Type B pancreatic cell (in vitro differentiated cells): ENCODE measurements around the gene DMD. TPM values are rescaled to one million over a fixed set of nuclear protein-coding genes. Genes with fewer than 3 reads are reported as not detected.
A peak's percentile ranks its signal among the peaks of the same experiment; 100 is the strongest.

Source experiments
- DNase-seq: peaks from one replicate; pipeline ENCODE4 v3.0.0; 2021; ENCODE audit warnings: mixed read lengths; ENCODE audit not compliant: unreplicated experiment; ENCODE audit errors: extremely low spot score
- H3K27ac Mint-ChIP-seq: 2 replicates; pipeline ENCODE4 v1.8.0; 2021; ENCODE audit warnings: mild to moderate bottlenecking, mixed read lengths
- H3K27me3 Mint-ChIP-seq: 2 replicates; pipeline ENCODE4 v1.8.0; 2021; ENCODE audit warnings: mixed read lengths
- H3K36me3 Mint-ChIP-seq: 2 replicates; pipeline ENCODE4 v1.8.0; 2021; ENCODE audit warnings: mixed read lengths
- H3K4me1 Mint-ChIP-seq: one replicate; pipeline ENCODE4 v1.8.0; 2021; ENCODE audit warnings: mixed read lengths; ENCODE audit not compliant: unreplicated experiment
- H3K4me3 Mint-ChIP-seq: 2 replicates; pipeline ENCODE4 v1.8.0; 2021; ENCODE audit warnings: mild to moderate bottlenecking, mixed read lengths
- H3K9me3 Mint-ChIP-seq: 2 replicates; pipeline ENCODE4 v1.8.0; 2021; ENCODE audit warnings: mixed read lengths
- total RNA-seq: library from RNA; stranded (reverse); gene quantifications from 2 replicates; pipeline ENCODE4 v1.2.1, GENCODE V29; 2021; ENCODE audit warnings: low replicate concordance
- TF ChIP-seq, protein P1 (sequence below): fragments of 200-600 bp; sonication (generic); conservative IDR thresholded peaks from 2 replicates; pipeline ENCODE4 v1.5.0; 2021; ENCODE audit warnings: antibody characterized with exemption, mild to moderate bottlenecking

DMD gene
- total RNA-seq, 1 donor from 2014 or later, result 57.1 TPM

DNA sequence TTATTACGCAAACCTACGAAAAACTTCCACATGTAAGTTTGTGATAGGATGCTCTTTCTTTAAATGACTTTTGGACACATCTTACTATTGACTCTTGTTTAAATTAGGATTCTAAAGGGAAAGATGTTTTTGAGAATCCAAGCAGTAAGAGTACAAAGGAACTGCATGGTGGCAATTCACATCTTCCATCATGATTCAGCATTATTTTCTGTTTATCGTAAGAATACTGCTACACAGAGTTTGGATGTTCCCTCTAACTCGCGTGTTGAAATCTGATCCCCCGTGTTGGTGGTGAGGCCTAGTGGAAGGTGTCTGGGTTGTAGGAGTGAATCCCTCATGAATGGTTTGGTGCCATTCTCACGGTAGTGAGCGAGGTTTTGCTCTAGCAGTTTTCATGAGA is 1767.7 kb downstream of the DMD start:
- H3K36me3 Mint-ChIP-seq, result no peaks in the 10 kb centered on the region
- H3K9me3 Mint-ChIP-seq, result no peaks in the 10 kb centered on the region
- no peak overlapping the region for H3K27ac Mint-ChIP-seq

DNA sequence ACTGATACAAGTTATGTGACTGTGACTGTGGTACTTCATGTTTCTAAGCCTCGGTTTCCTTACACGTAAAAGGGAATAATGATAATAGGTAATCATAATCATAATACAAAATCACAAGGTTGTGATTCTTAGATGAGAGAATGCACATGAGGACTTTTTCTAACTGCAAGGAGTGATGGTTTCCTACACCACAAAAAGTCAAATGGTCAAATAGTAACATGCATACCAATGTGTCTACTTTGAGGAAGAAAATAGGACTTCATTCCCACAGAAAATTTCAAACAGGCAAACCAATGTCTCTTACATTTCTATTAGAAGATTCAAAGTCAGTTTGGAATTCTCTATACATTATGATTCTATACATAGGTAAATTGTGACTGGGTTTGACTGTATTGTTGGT is 1770.8 kb downstream of the DMD start:
- no peaks in the 10 kb centered on the region for H3K9me3 Mint-ChIP-seq
- H3K36me3 Mint-ChIP-seq, result no peaks in the 10 kb centered on the region
- no peaks in the 10 kb centered on the region for H3K27me3 Mint-ChIP-seq
- H3K27ac Mint-ChIP-seq, result no peak overlapping the region
- no peak overlapping the region for H3K4me3 Mint-ChIP-seq
- TF ChIP-seq, protein P1, sequence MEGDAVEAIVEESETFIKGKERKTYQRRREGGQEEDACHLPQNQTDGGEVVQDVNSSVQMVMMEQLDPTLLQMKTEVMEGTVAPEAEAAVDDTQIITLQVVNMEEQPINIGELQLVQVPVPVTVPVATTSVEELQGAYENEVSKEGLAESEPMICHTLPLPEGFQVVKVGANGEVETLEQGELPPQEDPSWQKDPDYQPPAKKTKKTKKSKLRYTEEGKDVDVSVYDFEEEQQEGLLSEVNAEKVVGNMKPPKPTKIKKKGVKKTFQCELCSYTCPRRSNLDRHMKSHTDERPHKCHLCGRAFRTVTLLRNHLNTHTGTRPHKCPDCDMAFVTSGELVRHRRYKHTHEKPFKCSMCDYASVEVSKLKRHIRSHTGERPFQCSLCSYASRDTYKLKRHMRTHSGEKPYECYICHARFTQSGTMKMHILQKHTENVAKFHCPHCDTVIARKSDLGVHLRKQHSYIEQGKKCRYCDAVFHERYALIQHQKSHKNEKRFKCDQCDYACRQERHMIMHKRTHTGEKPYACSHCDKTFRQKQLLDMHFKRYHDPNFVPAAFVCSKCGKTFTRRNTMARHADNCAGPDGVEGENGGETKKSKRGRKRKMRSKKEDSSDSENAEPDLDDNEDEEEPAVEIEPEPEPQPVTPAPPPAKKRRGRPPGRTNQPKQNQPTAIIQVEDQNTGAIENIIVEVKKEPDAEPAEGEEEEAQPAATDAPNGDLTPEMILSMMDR, result no peak
- DNase-seq, result no peak
- peaks cover 3% of the 10 kb centered on the region for H3K4me1 Mint-ChIP-seq

More for the DNA sequence above, 1767.7 kb downstream of the DMD start:
- TF ChIP-seq, protein P1, result no peak
- Mint-ChIP-seq H3K27me3 (no peaks in the 10 kb centered on the region), H3K4me1 (no peaks in the 10 kb centered on the region), H3K4me3 (no peak overlapping the region)
- DNase-seq, result no peak

DNA sequence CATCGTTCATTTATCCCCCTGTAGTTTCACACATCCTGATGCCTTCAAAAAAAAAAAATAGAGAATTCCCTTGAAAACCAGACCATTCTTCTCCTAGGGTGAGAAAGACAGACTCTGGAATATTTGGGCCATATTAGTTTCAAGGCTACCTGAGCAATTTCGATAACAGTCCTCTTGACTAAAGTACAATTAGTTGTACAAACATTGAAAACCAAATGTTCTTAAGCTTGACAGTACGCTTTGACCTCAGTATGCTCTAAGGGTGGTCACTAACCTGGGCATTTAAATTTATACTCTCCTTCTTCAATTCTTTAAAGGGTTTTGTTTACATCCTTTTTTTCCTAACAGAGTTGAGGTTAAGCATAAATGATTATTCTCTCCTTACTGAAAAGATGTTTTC is 1774.9 kb downstream of the DMD start:
- no peaks in the 10 kb centered on the region for H3K27me3 Mint-ChIP-seq
- H3K27ac Mint-ChIP-seq, result no peak overlapping the region
- no peak overlapping the region for H3K4me3 Mint-ChIP-seq
- peaks cover 5% of the 10 kb centered on the region for H3K4me1 Mint-ChIP-seq
- TF ChIP-seq, protein P1, result no peak
- no peaks in the 10 kb centered on the region for H3K36me3 Mint-ChIP-seq
- no peak for DNase-seq
- H3K9me3 Mint-ChIP-seq, result no peaks in the 10 kb centered on the region

DNA sequence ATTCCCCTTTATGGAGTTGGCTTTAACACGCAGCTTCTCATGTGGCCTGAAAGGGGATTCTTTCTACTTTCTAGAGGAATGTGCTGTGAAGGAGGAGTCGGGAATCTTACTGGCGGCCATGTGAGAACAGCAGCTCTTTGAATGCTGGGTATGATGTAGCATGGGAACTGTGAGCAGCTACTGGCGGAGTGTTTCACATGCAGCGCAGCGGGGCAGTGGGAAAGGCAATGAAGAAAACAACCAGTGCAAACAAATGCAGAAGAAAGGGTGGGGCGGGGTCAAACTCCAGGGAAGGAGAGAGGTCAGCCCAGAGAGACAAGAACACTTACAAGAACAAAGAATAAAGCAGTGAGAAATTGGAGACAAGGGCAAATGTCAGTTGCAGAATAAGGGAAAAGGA is 1775.8 kb downstream of the DMD start:
- H3K27me3 Mint-ChIP-seq, result no peaks in the 10 kb centered on the region
- peak overlapping the region; percentile 23 for H3K27ac Mint-ChIP-seq
- H3K4me1 Mint-ChIP-seq, result peaks cover 5% of the 10 kb centered on the region
- no peaks in the 10 kb centered on the region for H3K9me3 Mint-ChIP-seq
- peak overlapping the region; percentile 53 for H3K4me3 Mint-ChIP-seq
- no peaks in the 10 kb centered on the region for H3K36me3 Mint-ChIP-seq
- TF ChIP-seq, protein P1, result no peak
- no peak for DNase-seq

DNA sequence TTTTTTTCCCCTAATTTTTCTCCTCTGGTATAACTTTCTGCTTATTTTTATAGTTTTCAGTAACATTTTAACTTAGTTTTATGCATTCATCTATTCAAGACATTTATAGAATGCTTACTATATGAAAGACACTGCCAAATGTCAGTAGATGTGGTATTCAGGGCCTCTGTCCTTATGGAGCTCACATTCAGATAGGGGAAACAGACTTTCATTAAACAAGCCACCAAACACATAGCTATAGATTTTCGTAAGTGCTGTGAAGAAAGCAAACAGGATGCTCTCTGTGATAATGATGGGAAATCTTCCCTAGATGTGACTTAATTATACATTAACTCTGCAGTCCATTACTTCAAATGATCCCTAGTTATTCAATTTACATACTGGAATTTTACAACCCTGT is 1777.5 kb downstream of the DMD start:
- no peak overlapping the region for H3K4me3 Mint-ChIP-seq

More for the DNA sequence above, 1777.5 kb downstream of the DMD start:
- Mint-ChIP-seq H3K9me3 (peaks cover 3% of the 10 kb centered on the region), H3K36me3 (no peaks in the 10 kb centered on the region), H3K27me3 (no peaks in the 10 kb centered on the region), H3K27ac (no peak overlapping the region), H3K4me1 (peaks cover 5% of the 10 kb centered on the region)
- TF ChIP-seq, protein P1, result no peak
- no peak for DNase-seq
